ENCODE measurements around the gene PNPLA7.

GRCh38 chr9:137556069-137556838 lies 6.1 kb upstream of the PNPLA7 start:
- TF ChIP-seq ZNF512 (CRISPR knock-in tag; IDR thresholded peaks at IDR 0.05; ENCODE audit: borderline replicate concordance) = no peak
- TF ChIP-seq USF1 (CRISPR knock-in tag; IDR thresholded peaks at IDR 0.05) = no peak
- TF ChIP-seq CTCF (IDR thresholded peaks at IDR 0.05) = no peak
